Keratinocyte (primary cell): ENCODE results near the gene MBTPS2. TPM values are rescaled to one million over a fixed set of nuclear protein-coding genes. Genes with fewer than 3 reads are reported as not detected.

Source experiments
- DNase-seq: peaks from one replicate; pipeline ENCODE4 v3.0.0-alpha.2; 2011; ENCODE audit warnings: low read depth, missing footprints, low spot score
- FAIRE-seq: peaks from 2 replicates; lab custom pipeline; 2011; peaks lifted over from hg19 to GRCh38; lab: Jason Lieb, UNC
- H2AFZ ChIP-seq: 2 replicates; pipeline ENCODE4 v1.6.0; 2012; ENCODE audit warnings: low read length, control low read depth, inconsistent platforms; ENCODE audit not compliant: control insufficient read depth
- H3K27ac ChIP-seq: 2 replicates; pipeline ENCODE4 v1.5.1; 2011; ENCODE audit warnings: low read length; ENCODE audit not compliant: control insufficient read depth, insufficient read depth
- H3K27me3 ChIP-seq: 3 replicates; pipeline ENCODE4 v1.6.0; 2011; ENCODE audit warnings: low read length; ENCODE audit not compliant: control insufficient read depth, insufficient read depth; ENCODE audit errors: extremely low read depth
- H3K36me3 ChIP-seq, 2 experiments: 2 replicates in 1 of 2; 3 replicates in 1 of 2; pipeline ENCODE4 v1.5.1; 2011; ENCODE audit warnings: low read length in 2 of 2, mild to moderate bottlenecking in 1 of 2; ENCODE audit not compliant: control insufficient read depth in 2 of 2, insufficient read depth in 2 of 2; ENCODE audit errors: extremely low read depth in 1 of 2
- H3K4me1 ChIP-seq: 3 replicates; pipeline ENCODE4 v1.5.1; 2011; ENCODE audit warnings: low read length; ENCODE audit not compliant: control insufficient read depth, insufficient read depth; ENCODE audit errors: extremely low read depth
- H3K4me2 ChIP-seq: 3 replicates; pipeline ENCODE4 v1.6.0; 2011; ENCODE audit warnings: low read depth, low read length; ENCODE audit not compliant: control insufficient read depth, insufficient read depth; ENCODE audit errors: extremely low read depth
- H3K4me3 ChIP-seq, 3 experiments: fragments of 200-600 bp in 1 of 3; sonication (generic) in 1 of 3; 2 replicates in 2 of 3; 3 replicates in 1 of 3; pipeline ENCODE4 v1.5.1; 2011 to 2016; ENCODE audit warnings: low read length in 3 of 3, mild to moderate bottlenecking in 3 of 3, control low read depth in 2 of 3, inconsistent platforms in 1 of 3, low read depth in 1 of 3, mixed read lengths in 1 of 3, mixed run types in 1 of 3, moderate library complexity in 1 of 3; ENCODE audit not compliant: control insufficient read depth in 2 of 3, insufficient read depth in 2 of 3; ENCODE audit errors: extremely low read depth in 1 of 3
- H3K79me2 ChIP-seq: 2 replicates; pipeline ENCODE4 v1.6.0; 2012; ENCODE audit warnings: low read length; ENCODE audit not compliant: control insufficient read depth, insufficient read depth
- H3K9ac ChIP-seq: 3 replicates; pipeline ENCODE4 v1.6.0; 2011; ENCODE audit warnings: low read length; ENCODE audit not compliant: control insufficient read depth, insufficient read depth; ENCODE audit errors: extremely low read depth
- H3K9me1 ChIP-seq: 3 replicates; pipeline ENCODE4 v1.6.0; 2011; ENCODE audit warnings: low read length; ENCODE audit not compliant: control insufficient read depth, insufficient read depth; ENCODE audit errors: extremely low read depth
- H3K9me3 ChIP-seq: 2 replicates; pipeline ENCODE4 v1.5.1; 2012; ENCODE audit warnings: low read depth, low read length; ENCODE audit not compliant: control insufficient read depth
- H4K20me1 ChIP-seq: 3 replicates; pipeline ENCODE4 v1.6.0; 2011; ENCODE audit warnings: low read length; ENCODE audit not compliant: control insufficient read depth, insufficient read depth; ENCODE audit errors: extremely low read depth
- CTCF ChIP-seq, 3 experiments: IDR thresholded peaks in 1 of 3; conservative IDR thresholded peaks in 1 of 3; optimal IDR thresholded peaks in 1 of 3; 2 replicates in 2 of 3; 3 replicates in 1 of 3; pipeline versions ENCODE3 to v1.5.1; 2011; ENCODE audit warnings: low read length in 3 of 3, mild to moderate bottlenecking in 3 of 3, moderate library complexity in 2 of 3, control low read depth in 1 of 3, inconsistent platforms in 1 of 3; ENCODE audit not compliant: insufficient read depth in 2 of 3; ENCODE audit errors: extremely low read depth in 1 of 3
- EZH2 ChIP-seq: IDR thresholded peaks from one replicate; pipeline ENCODE4 v1.6.1; 2012; ENCODE audit warnings: inconsistent platforms, mild to moderate bottlenecking, low read length, moderate library complexity
- dilution Hi-C: fragments of 300-500 bp; cut with MboI; formaldehyde crosslinking; loops from one replicate; pipeline ENCODE4 v1.7.0; 2020; ENCODE audit warnings: low sequenced_read_pairs; ENCODE audit not compliant: extremely low pct_ligation_motif_present
- polyA minus RNA-seq, 3 experiments: library from RNA; depleted of rRNA, polyadenylated mRNA; stranded (reverse); fragments of >200 nt; gene quantifications; 1 replicate in 1 of 3; 2 replicates in 1 of 3; 3 replicates in 1 of 3; pipeline ENCODE4 v1.2.3, GENCODE V29; 2011
- polyA plus RNA-seq, 5 experiments: library from polyadenylated mRNA; depleted of rRNA in 3 of 5; stranded (reverse) in 3 of 5; stranded (forward) in 1 of 5; unstranded in 1 of 5; fragments of >200 nt; gene quantifications; 1 replicate in 1 of 5; 2 replicates in 3 of 5; 3 replicates in 1 of 5; pipeline versions ENCODE4 v1.2.1 to v1.2.3, GENCODE V29; 2011 to 2012; ENCODE audit warnings: missing spikeins in 2 of 5, low read depth in 1 of 5, low replicate concordance in 1 of 5

The MBTPS2 gene
- 10.8 to 15.7 TPM (median 11.3 TPM) in 3 replicates for polyA plus RNA-seq
- polyA plus RNA-seq (2011; ENCODE audit: low read depth), result 3.5 TPM
- polyA plus RNA-seq (2011; cell fraction: cytosol; rRNA removed), result 4.9 and 9.4 TPM in 2 replicates
- 11.6 and 16.3 TPM in 2 replicates for polyA plus RNA-seq (2011; cell fraction: nucleus; rRNA removed)
- 5.0 and 9.7 TPM in 2 replicates for polyA plus RNA-seq (2012; ENCODE audit: low replicate concordance)
- polyA minus RNA-seq, result 7.5 to 24.3 TPM (median 16.5 TPM) in 3 replicates
- polyA minus RNA-seq (2011; cell fraction: cytosol; rRNA and poly(A)+ RNA removed), result 10.4 TPM
- polyA minus RNA-seq (2011; cell fraction: nucleus; rRNA and poly(A)+ RNA removed), result 16.4 and 26.8 TPM in 2 replicates

GRCh38 chrX:21839334-21840192, at the start of gene MBTPS2:
Gene MBTPS2 (plus strand): TSS chrX:21839617. CDS start chrX:21839735, 118 bp downstream.
- Histone ChIP-seq H3K36me3 (no peaks in the 10 kb centered on the region), H3K4me2 (peak within 1 kb of the TSS; percentile 78), H3K4me1 (peaks cover 3% of the 10 kb centered on the region), H3K9ac (peak within 1 kb of the TSS; percentile 82), H2AFZ (peak within 1 kb of the TSS; percentile 92), H3K27me3 (no peaks in the 10 kb centered on the region), H3K27ac (peak within 1 kb of the TSS; percentile 65), H3K79me2 (peaks cover 11% of the 10 kb centered on the region), H3K4me3 (peak within 1 kb of the TSS; percentile 60 to 82 (median 77)), H3K9me3 (no peaks in the 10 kb centered on the region), H4K20me1 (no peaks in the 10 kb centered on the region), H3K9me1 (no peaks in the 10 kb centered on the region)
- DNase-seq (peak; percentile 9), FAIRE-seq (no peak)
- TF ChIP-seq EZH2 (no peak), CTCF (optimal IDR thresholded peaks at IDR 0.05 in 1 of 3, IDR thresholded peaks at IDR 0.05 in 1 of 3, conservative IDR thresholded peaks at IDR 0.05 in 1 of 3; ENCODE audit: extremely low read depth in 1 of 3, insufficient read depth in 2 of 3, low read length in 3 of 3) (peak in 2 of 3 experiments; percentile 9 to 36)
- dilution Hi-C loops, result no loop called here

GRCh38 chrX:21798677-21799219, 40.7 kb upstream of the MBTPS2 start:
- H3K9me3 ChIP-seq, result no peaks in the 10 kb centered on the region
- H3K9me1 ChIP-seq, result no peaks in the 10 kb centered on the region
- dilution Hi-C loops, result no loop called here
- no peak overlapping the region for H3K4me2 ChIP-seq
- no peak overlapping the region for H3K4me3 ChIP-seq
- H2AFZ ChIP-seq, result no peak overlapping the region
- H3K36me3 ChIP-seq, result no peaks in the 10 kb centered on the region
- H3K9ac ChIP-seq, result no peak overlapping the region
- no peaks in the 10 kb centered on the region for H3K27me3 ChIP-seq
- peak; percentile 51 for FAIRE-seq
- no peaks in the 10 kb centered on the region for H3K79me2 ChIP-seq
- TF ChIP-seq EZH2 (no peak), CTCF (optimal IDR thresholded peaks at IDR 0.05 in 1 of 3, IDR thresholded peaks at IDR 0.05 in 1 of 3, conservative IDR thresholded peaks at IDR 0.05 in 1 of 3; ENCODE audit: extremely low read depth in 1 of 3, insufficient read depth in 2 of 3, low read length in 3 of 3) (no peak)
- DNase-seq, result peak; percentile 1
- H3K27ac ChIP-seq, result no peak overlapping the region
- H4K20me1 ChIP-seq, result no peaks in the 10 kb centered on the region
- H3K4me1 ChIP-seq, result no peaks in the 10 kb centered on the region
